K562 (cell line): Measurements from ENCODE around the gene NUP43. TPM values are rescaled to one million over a fixed set of nuclear protein-coding genes. Genes with fewer than 3 reads are reported as not detected.

ENCODE experiments used
- ARID1B ChIP-seq: fragments of 450-650 bp; IDR thresholded peaks from 2 replicates; pipeline ENCODE4 v1.6.1; 2016; ENCODE audit warnings: antibody characterized with exemption, mild to moderate bottlenecking, inconsistent platforms
- CHD4 ChIP-seq: fragments of 200-600 bp; sonication (generic); IDR thresholded peaks from 3 replicates; pipeline ENCODE4 v1.6.1; 2012; ENCODE audit warnings: low read depth, mild to moderate bottlenecking, mixed read lengths, low read length, inconsistent platforms; ENCODE audit not compliant: insufficient read depth, insufficient replicate concordance, poor library complexity, severe bottlenecking
- CREBBP ChIP-seq: IDR thresholded peaks from one replicate; pipeline ENCODE4 v1.6.1; 2012; ENCODE audit warnings: low read depth, mild to moderate bottlenecking, control low read depth, inconsistent platforms, low read length
- FOXA3 ChIP-seq, 2 experiments: fragments of 450-650 bp in 1 of 2; sonication (generic) in 1 of 2; formaldehyde crosslinking; IDR thresholded peaks in 1 of 2; conservative IDR thresholded peaks in 1 of 2; 2 replicates each; pipeline versions ENCODE4 v1.4.0 to v1.8.0; 2020 to 2022; ENCODE audit warnings: mild to moderate bottlenecking in 2 of 2, missing genetic modification reagents in 1 of 2
- GTF2E2 ChIP-seq: fragments of 200-800 bp; sonication (Bioruptor generic); IDR thresholded peaks from 2 replicates; pipeline ENCODE4 v1.6.1; 2016; ENCODE audit warnings: missing genetic modification characterization, missing compliant biosample characterization
- HDAC2 ChIP-seq: fragments of 450-650 bp; IDR thresholded peaks from 2 replicates; pipeline ENCODE4 v1.6.1; 2016; ENCODE audit warnings: mild to moderate bottlenecking
- HMGN3 ChIP-seq: IDR thresholded peaks from 2 replicates; pipeline ENCODE4 v1.6.1; 2011; ENCODE audit warnings: borderline replicate concordance, low read depth, mild to moderate bottlenecking, mixed read lengths, low read length; ENCODE audit not compliant: insufficient read length; ENCODE audit errors: extremely low read depth
- ILK ChIP-seq: fragments of 450-650 bp; IDR thresholded peaks from 2 replicates; pipeline ENCODE4 v1.6.1; 2016; ENCODE audit warnings: missing genetic modification characterization, low read depth, mild to moderate bottlenecking, missing compliant biosample characterization, moderate library complexity, borderline replicate concordance
- KAT7 ChIP-seq: sonication (generic); formaldehyde crosslinking; IDR thresholded peaks from 2 replicates; pipeline ENCODE4 v1.8.0; 2022; ENCODE audit warnings: missing genetic modification reagents, mild to moderate bottlenecking, borderline replicate concordance
- SAP30 ChIP-seq: fragments of 200-600 bp; sonication (generic); IDR thresholded peaks from 2 replicates; pipeline ENCODE4 v1.6.1; 2012; ENCODE audit warnings: borderline replicate concordance, low read depth, mild to moderate bottlenecking, moderate library complexity, low read length, control low read depth, inconsistent platforms; ENCODE audit not compliant: insufficient read depth, poor library complexity, severe bottlenecking
- SMAD2 ChIP-seq: fragments of 150-350 bp; IDR thresholded peaks from 2 replicates; pipeline ENCODE4 v1.6.1; 2014; ENCODE audit warnings: low read depth, mild to moderate bottlenecking, low read length
- U2AF2 ChIP-seq: fragments of 200-400 bp; formaldehyde crosslinking; optimal IDR thresholded peaks from 2 replicates; pipeline ENCODE3; 2017; ENCODE audit warnings: low read depth, mild to moderate bottlenecking, low read length
- ZBTB5 ChIP-seq: fragments of 450-650 bp; IDR thresholded peaks from 2 replicates; pipeline ENCODE4 v1.6.1; 2017; ENCODE audit warnings: antibody characterized with exemption
- ZMIZ1 ChIP-seq, 2 experiments: fragments of 150-350 bp in 1 of 2; IDR thresholded peaks; 2 replicates each; pipeline ENCODE4 v1.6.1; 2012 to 2016; ENCODE audit warnings: low read depth in 2 of 2, low read length in 2 of 2, mild to moderate bottlenecking in 1 of 2, moderate library complexity in 1 of 2
- ZNF174 ChIP-seq: fragments of 250-450 bp; sonication (Bioruptor Pico); IDR thresholded peaks from 2 replicates; pipeline ENCODE4 v1.4.0; 2020; ENCODE audit warnings: mild to moderate bottlenecking
- ZZZ3 ChIP-seq: fragments of 450-650 bp; IDR thresholded peaks from 2 replicates; pipeline ENCODE4 v1.6.1; 2016; ENCODE audit warnings: antibody characterized with exemption, mild to moderate bottlenecking, moderate library complexity
- polyA plus RNA-seq, 8 experiments: library from polyadenylated mRNA; depleted of rRNA in 4 of 8; stranded (reverse) in 5 of 8; unstranded in 3 of 8; fragments of >200 nt; fragmentation: Nextera tagmentation in 2 of 8; fragmentation: Illumina TruSeq in 1 of 8; extraction: Ambion mirVana in 2 of 8; extraction: Trizol in 1 of 8; gene quantifications; 2 replicates each; pipeline versions ENCODE4 v1.2.1 to v1.2.3, GENCODE V29; 2011 to 2014; ENCODE audit warnings: inconsistent platforms in 1 of 8, missing spikeins in 1 of 8
- total RNA-seq, 7 experiments: library from RNA; depleted of rRNA in 6 of 7; stranded (reverse); fragments of >200 nt in 6 of 7; fragmentation: Illumina TruSeq in 2 of 7; extraction: Trizol in 2 of 7; gene quantifications; 2 replicates each; pipeline versions ENCODE4 v1.2.1 to v1.2.3, GENCODE V29; 2011 to 2021; ENCODE audit warnings: low replicate concordance in 1 of 7

Gene NUP43
- total and polyA plus RNA-seq, 9 of the 15 experiments (the other 6 are each of a cell fraction or from before 2014, with no cell fraction given) = 28.9 to 136 (median 67.4) TPM

GRCh38 chr6:149755300-149756260 lies 9.3 kb upstream of the NUP43 start (continued):
- no peak for TF ChIP-seq SAP30
- no peak for TF ChIP-seq ZBTB5
- no peak for TF ChIP-seq ZNF174 (CRISPR knock-in tag)
- TF ChIP-seq SMAD2 = no peak
- no peak for TF ChIP-seq CHD4
- TF ChIP-seq KAT7 (CRISPR knock-in tag) = no peak
- TF ChIP-seq ARID1B = no peak
- peak in 1 of 2 experiments; percentile 46; a peak in 1 of 4 replicates for TF ChIP-seq FOXA3 (CRISPR knock-in tag; conservative IDR thresholded peaks at IDR 0.05 in 1 of 2, IDR thresholded peaks at IDR 0.05 in 1 of 2)
- TF ChIP-seq GTF2E2 (tag) = no peak
- TF ChIP-seq ILK (tag) = no peak
- no peak for TF ChIP-seq CREBBP
- TF ChIP-seq HMGN3 = no peak
- TF ChIP-seq U2AF2 = no peak
- TF ChIP-seq HDAC2 = no peak
- no peak for TF ChIP-seq ZMIZ1 (IDR thresholded peaks at IDR 0.05; ENCODE audit: low read depth in 2 of 2, low read length in 2 of 2)
- no peak for TF ChIP-seq ZZZ3
